ENCODE results near the gene UBAP1.
"Not testable (repeated sequence)": the region's sequence is repeated elsewhere in the genome, so short reads cannot be mapped to it uniquely, and the experiment has no call there.

Gene UBAP1

DNA sequence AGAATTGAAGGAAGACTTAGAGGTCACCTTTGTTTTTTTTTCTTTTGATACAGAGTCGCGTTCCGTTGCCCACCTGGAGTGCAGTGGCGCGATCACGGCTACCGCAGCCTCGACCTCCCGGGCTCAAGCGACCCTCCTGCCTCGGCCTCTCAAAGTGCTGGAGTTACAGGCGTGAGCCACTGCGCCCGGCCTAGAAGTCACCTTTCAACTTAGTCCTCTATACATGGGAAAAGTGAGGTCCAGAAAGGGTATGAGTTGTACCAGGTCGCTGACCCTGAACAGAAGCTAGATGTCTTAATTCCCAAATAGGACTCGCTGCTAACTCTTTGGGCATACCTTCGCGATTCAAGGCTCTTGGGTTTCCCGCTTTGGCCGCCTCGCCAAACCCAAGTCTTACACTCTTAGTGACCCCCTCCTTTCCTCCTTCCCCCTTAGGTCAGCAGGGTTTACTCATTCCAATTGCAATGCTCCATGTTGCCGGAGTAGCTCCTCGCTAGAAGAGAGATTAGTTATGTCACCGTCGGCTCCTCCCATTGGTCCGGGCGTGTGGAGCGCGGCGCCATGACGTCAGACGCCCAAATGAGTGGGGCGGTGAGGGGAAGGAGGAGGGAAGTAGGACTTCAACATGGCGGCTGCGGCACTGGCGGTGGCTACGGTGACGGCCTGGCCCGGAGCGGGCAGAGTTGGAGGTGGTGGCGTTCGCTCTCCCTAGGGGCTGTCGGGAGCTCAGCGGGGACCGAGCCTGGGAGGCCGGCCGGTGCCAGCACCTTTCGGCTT lies at the start of gene UBAP1:
UBAP1 (plus strand) TSS at position 608 of the 777 bp plus-strand sequence. CDS start 41,872 bp downstream, outside the sequence.
- TF ChIP-seq, protein P1, sequence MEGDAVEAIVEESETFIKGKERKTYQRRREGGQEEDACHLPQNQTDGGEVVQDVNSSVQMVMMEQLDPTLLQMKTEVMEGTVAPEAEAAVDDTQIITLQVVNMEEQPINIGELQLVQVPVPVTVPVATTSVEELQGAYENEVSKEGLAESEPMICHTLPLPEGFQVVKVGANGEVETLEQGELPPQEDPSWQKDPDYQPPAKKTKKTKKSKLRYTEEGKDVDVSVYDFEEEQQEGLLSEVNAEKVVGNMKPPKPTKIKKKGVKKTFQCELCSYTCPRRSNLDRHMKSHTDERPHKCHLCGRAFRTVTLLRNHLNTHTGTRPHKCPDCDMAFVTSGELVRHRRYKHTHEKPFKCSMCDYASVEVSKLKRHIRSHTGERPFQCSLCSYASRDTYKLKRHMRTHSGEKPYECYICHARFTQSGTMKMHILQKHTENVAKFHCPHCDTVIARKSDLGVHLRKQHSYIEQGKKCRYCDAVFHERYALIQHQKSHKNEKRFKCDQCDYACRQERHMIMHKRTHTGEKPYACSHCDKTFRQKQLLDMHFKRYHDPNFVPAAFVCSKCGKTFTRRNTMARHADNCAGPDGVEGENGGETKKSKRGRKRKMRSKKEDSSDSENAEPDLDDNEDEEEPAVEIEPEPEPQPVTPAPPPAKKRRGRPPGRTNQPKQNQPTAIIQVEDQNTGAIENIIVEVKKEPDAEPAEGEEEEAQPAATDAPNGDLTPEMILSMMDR (IDR thresholded peaks at IDR 0.05; ENCODE audit: low read depth, low read length) = no peak
- peak; percentile 90 for DNase-seq (ENCODE audit: extremely low read depth, low read depth)

DNA sequence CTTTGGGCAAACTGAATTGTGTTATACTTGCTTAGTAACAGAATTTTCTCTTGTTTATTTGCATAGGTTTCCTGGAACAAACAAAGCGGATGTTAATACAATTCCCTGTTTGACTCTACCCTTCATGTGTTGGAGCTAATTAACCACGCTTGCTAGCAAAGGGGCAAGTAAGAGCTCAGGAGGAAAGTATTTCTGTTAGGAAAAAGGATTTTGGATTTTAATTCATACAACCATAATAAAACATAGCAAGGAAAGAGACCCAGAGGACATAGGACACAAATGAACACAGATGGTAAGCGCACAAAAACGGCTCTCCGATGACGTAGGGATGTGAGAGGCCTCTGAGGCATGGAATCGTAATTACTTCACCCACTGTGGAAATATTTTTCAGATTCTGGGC lies 47.3 kb upstream of the UBAP1 start:
- DNase-seq (ENCODE audit: extremely low read depth, low read depth) = no peak
- TF ChIP-seq, protein P1 (IDR thresholded peaks at IDR 0.05; ENCODE audit: low read depth, low read length) = no peak

DNA sequence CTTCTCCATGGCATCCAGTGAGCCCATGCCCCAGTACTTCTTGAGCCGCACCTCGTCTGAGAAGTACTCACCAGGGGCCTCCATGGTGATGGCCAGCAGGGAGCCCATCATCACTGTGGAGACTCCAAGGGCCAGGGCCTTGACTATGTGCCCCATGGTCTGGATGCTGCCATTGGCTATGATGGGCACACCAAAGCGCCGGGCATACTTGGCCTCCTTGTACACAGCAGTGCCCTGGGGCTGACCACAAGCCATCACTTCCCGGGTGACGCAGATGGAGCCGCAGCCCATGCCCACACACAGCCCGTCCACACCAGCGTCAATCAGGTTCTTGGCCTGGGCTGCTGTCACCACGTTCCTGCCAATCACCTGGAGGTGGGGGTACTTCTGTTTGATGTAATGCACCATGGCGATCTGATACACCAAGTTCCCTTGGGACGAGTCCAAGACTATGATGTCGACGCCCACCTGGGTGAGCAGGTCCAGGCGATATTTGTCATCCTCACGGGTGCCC lies 45.4 kb upstream of the UBAP1 start:
- TF ChIP-seq, protein P1 (IDR thresholded peaks at IDR 0.05; ENCODE audit: low read depth, low read length) = no peak
- no peak for DNase-seq (ENCODE audit: extremely low read depth, low read depth)

DNA sequence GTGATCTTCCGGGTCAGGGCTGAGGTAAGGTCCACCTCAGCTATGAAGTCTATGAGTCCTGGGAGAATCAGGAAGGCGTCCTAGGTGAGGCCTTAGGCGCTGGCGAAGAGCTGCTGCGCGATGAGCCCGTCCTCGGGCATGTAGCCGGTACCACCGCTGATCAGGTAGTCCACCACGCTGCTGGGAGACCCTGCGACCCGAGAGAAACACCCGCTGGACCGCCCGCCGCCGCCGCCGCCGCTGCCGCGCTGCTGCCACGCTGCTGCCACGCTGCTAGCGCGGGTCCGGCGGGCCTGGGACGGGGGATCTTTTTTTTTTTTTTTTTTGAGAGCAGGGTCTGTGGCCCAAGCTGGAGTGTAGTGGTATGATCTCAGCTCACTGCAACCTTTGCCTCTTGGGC lies 44.3 kb upstream of the UBAP1 start:
- no peak for DNase-seq (ENCODE audit: extremely low read depth, low read depth)
- TF ChIP-seq, protein P1 (IDR thresholded peaks at IDR 0.05; ENCODE audit: low read depth, low read length) = no peak

DNA sequence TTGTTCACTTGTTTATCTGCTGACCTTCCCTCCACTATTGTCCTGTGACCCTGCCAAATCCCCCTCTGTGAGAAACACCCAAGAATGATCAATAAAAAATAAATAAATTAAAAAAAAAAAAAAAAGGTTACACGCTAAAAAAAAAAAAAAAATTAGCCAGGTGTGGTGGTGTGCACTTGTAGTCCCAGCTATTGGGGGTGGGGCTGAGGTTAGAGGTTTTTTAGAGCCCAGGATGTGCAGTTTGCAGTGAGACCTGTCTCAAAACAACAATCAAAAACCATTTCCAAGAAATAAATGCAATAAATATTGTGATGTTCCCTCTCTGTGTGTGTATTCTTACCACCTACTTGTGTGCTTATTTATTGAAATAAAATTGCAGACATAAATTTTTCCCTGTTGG lies 40.2 kb upstream of the UBAP1 start:
- DNase-seq (ENCODE audit: extremely low read depth, low read depth) = not testable (repeated sequence)

DNA sequence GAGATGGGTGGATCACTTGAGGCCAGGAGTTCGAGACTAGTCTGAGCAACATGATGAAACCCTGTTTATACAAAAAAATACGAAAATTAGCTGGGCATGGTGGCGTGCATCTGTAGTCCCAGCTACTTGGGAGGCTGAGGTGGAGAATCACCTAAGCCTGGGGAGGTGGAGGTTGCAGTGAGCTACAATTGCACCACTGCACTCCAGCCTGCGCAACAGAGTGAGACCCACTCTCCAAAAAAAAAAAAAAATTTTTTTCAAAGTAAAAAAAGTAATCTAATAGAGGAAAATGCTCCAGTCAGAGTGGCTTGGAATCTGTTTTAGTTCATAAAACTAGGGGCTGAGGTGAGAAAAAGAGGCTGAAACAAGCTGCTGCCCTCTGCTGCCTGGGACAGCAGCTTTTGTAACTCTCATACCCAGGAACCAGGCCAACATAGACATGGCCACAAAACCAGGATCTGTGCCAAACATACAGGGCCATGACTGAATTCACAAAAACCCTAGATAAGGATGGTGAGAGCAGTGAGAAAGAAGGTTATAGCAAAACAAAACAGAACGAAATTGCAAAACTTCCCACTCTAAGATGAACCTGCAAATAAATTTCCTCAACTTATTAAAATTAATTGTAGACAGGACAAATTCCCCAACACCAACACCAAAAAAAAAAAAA lies 39.2 kb upstream of the UBAP1 start:
- TF ChIP-seq, protein P1 (IDR thresholded peaks at IDR 0.05; ENCODE audit: low read depth, low read length) = peak; percentile 44
- peak; percentile 54 for DNase-seq (ENCODE audit: extremely low read depth, low read depth)

DNA sequence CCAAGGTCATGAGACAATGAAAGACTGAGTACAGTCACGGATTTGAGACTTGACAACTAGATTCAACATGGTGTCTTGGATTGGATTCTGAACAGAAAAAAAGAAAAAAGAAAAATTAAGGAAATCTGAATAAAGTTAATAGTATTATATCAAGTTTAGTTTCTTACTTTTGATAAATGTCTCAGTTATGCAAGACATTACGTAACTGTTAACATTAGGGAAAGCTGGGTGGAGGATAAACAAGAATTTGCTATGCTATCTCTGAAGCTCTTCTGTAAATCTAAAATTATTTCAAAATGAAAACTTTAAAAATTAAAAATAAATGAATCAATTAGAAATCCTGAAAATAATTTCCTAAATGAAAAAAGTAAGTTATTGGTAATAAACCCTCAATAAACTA lies 38.0 kb upstream of the UBAP1 start:
- TF ChIP-seq, protein P1 (IDR thresholded peaks at IDR 0.05; ENCODE audit: low read depth, low read length) = no peak
- no peak for DNase-seq (ENCODE audit: extremely low read depth, low read depth)
